ENCODE results near the gene DEFB131B.
A peak's percentile ranks its signal among the peaks of the same experiment; 100 is the strongest.
"Not testable (repeated sequence)": the region's sequence is repeated elsewhere in the genome, so short reads cannot be mapped to it uniquely, and the experiment has no call there.

DEFB131B gene

GRCh38 chr11:71878059-71878458 is at the start of gene DEFB131B:
Gene DEFB131B, plus strand, starts transcription at chr11:71878453. Its CDS starts 0 bp downstream, at chr11:71878453.
- not testable (repeated sequence) for H3K4me1 ChIP-seq, H3K36me3 ChIP-seq, H4K20me1 ChIP-seq, H3K27me3 ChIP-seq, H3K9ac ChIP-seq, H3K4me3 ChIP-seq, H3K4me2 ChIP-seq, H3K27ac ChIP-seq, H3K9me3 ChIP-seq

GRCh38 chr11:71829247-71829646 is 49.0 kb upstream of the DEFB131B start:
- H3K4me2 ChIP-seq, H3K36me3 ChIP-seq, H3K9me3 ChIP-seq, H3K9ac ChIP-seq, H3K27me3 ChIP-seq, H3K4me3 ChIP-seq, H4K20me1 ChIP-seq, H3K27ac ChIP-seq: not testable (repeated sequence)
- H3K4me1 ChIP-seq: peaks cover 16% of the 10 kb centered on the region

GRCh38 chr11:71829686-71830085 is 48.6 kb upstream of the DEFB131B start:
- H3K27me3 ChIP-seq, H3K9me3 ChIP-seq, H3K36me3 ChIP-seq, H3K27ac ChIP-seq, H4K20me1 ChIP-seq, H3K9ac ChIP-seq, H3K4me3 ChIP-seq: not testable (repeated sequence)
- Histone ChIP-seq H3K4me2 (peak overlapping the region; percentile 37; the same call in 1 of the 2 replicates), H3K4me1 (peaks cover 16% of the 10 kb centered on the region)

- H3K9ac ChIP-seq, H3K27me3 ChIP-seq, H3K36me3 ChIP-seq, H3K4me3 ChIP-seq, H4K20me1 ChIP-seq, H3K4me2 ChIP-seq, H3K27ac ChIP-seq, H3K9me3 ChIP-seq: not testable (repeated sequence)
- peaks cover 16% of the 10 kb centered on the region for H3K4me1 ChIP-seq
Observed at GRCh38 chr11:71832811-71833210, 45.4 kb upstream of the DEFB131B start, which contains the start of gene DEFB108B. Gene DEFB108B, plus strand, starts transcription at chr11:71833200. Its CDS starts 0 bp downstream, at chr11:71833200.

GRCh38 chr11:71842720-71843119 is 35.5 kb upstream of the DEFB131B start:
- not testable (repeated sequence) for H3K4me1 ChIP-seq, H3K4me3 ChIP-seq, H3K27me3 ChIP-seq, H3K36me3 ChIP-seq, H3K9me3 ChIP-seq, H3K9ac ChIP-seq, H4K20me1 ChIP-seq, H3K27ac ChIP-seq, H3K4me2 ChIP-seq

GRCh38 chr11:71843355-71843754 is 34.9 kb upstream of the DEFB131B start:
- H3K4me1 ChIP-seq, H3K4me2 ChIP-seq, H3K27ac ChIP-seq, H4K20me1 ChIP-seq, H3K9me3 ChIP-seq, H3K36me3 ChIP-seq, H3K27me3 ChIP-seq, H3K9ac ChIP-seq, H3K4me3 ChIP-seq: not testable (repeated sequence)

GRCh38 chr11:71843858-71844257 is 34.4 kb upstream of the DEFB131B start:
- Histone ChIP-seq H3K4me2 (no peak overlapping the region), H3K27me3 (no peaks in the 10 kb centered on the region), H3K4me1 (no peaks in the 10 kb centered on the region), H3K36me3 (no peaks in the 10 kb centered on the region), H3K27ac (no peak overlapping the region), H4K20me1 (no peaks in the 10 kb centered on the region), H3K9me3 (peaks cover 6% of the 10 kb centered on the region; the same call in 1 of the 2 replicates), H3K4me3 (no peak overlapping the region), H3K9ac (no peak overlapping the region)
- TF ChIP-seq Cebpa-rat (IDR thresholded peaks at IDR 0.05): no peak

GRCh38 chr11:71853895-71854294 is 24.4 kb upstream of the DEFB131B start:
- H3K27ac ChIP-seq, H3K36me3 ChIP-seq, H3K4me2 ChIP-seq, H3K27me3 ChIP-seq, H3K9ac ChIP-seq, H3K4me3 ChIP-seq, H4K20me1 ChIP-seq: not testable (repeated sequence)
- Histone ChIP-seq H3K9me3 (peaks cover 19% of the 10 kb centered on the region), H3K4me1 (peaks cover 30% of the 10 kb centered on the region)

- H3K27me3 ChIP-seq, H3K9ac ChIP-seq, H3K36me3 ChIP-seq, H3K4me3 ChIP-seq, H4K20me1 ChIP-seq: not testable (repeated sequence)
- peak overlapping the region; percentile 71 for H3K4me2 ChIP-seq
- peaks cover 43% of the 10 kb centered on the region for H3K4me1 ChIP-seq
- peak overlapping the region; percentile 66; the same call in 1 of the 2 replicates for H3K27ac ChIP-seq
- peaks cover 15% of the 10 kb centered on the region for H3K9me3 ChIP-seq
Observed at GRCh38 chr11:71855880-71856279, 22.4 kb upstream of the DEFB131B start.

GRCh38 chr11:71860835-71861234 is 17.4 kb upstream of the DEFB131B start:
- H3K9me3 ChIP-seq, H3K36me3 ChIP-seq, H3K27me3 ChIP-seq, H3K4me2 ChIP-seq, H4K20me1 ChIP-seq, H3K4me3 ChIP-seq, H3K27ac ChIP-seq, H3K9ac ChIP-seq: not testable (repeated sequence)
- H3K4me1 ChIP-seq: peaks cover 35% of the 10 kb centered on the region

GRCh38 chr11:71863978-71864627 is 14.2 kb upstream of the DEFB131B start:
- H3K4me3 ChIP-seq, H3K4me2 ChIP-seq, H4K20me1 ChIP-seq, H3K9ac ChIP-seq, H3K27ac ChIP-seq, H3K36me3 ChIP-seq, H3K27me3 ChIP-seq, H3K9me3 ChIP-seq: not testable (repeated sequence)
- peaks cover 14% of the 10 kb centered on the region; the same call in 1 of the 2 replicates for H3K4me1 ChIP-seq

GRCh38 chr11:71867209-71867608 is 11.0 kb upstream of the DEFB131B start:
- not testable (repeated sequence) for H3K9ac ChIP-seq, H3K27me3 ChIP-seq, H3K4me1 ChIP-seq, H3K9me3 ChIP-seq, H3K4me2 ChIP-seq, H4K20me1 ChIP-seq, H3K27ac ChIP-seq, H3K36me3 ChIP-seq, H3K4me3 ChIP-seq

GRCh38 chr11:71869931-71870330 is 8.3 kb upstream of the DEFB131B start:
- not testable (repeated sequence) for H3K4me1 ChIP-seq, H3K27ac ChIP-seq, H4K20me1 ChIP-seq, H3K27me3 ChIP-seq, H3K9ac ChIP-seq, H3K36me3 ChIP-seq, H3K9me3 ChIP-seq, H3K4me3 ChIP-seq, H3K4me2 ChIP-seq

GRCh38 chr11:71870661-71871060 is 7.6 kb upstream of the DEFB131B start:
- H3K27ac ChIP-seq, H3K4me2 ChIP-seq, H3K27me3 ChIP-seq, H3K9ac ChIP-seq, H4K20me1 ChIP-seq, H3K9me3 ChIP-seq, H3K4me1 ChIP-seq, H3K4me3 ChIP-seq, H3K36me3 ChIP-seq: not testable (repeated sequence)

GRCh38 chr11:71876262-71876661 is 2.0 kb upstream of the DEFB131B start:
- H3K4me2 ChIP-seq, H4K20me1 ChIP-seq, H3K36me3 ChIP-seq, H3K27ac ChIP-seq, H3K4me3 ChIP-seq, H3K9me3 ChIP-seq, H3K4me1 ChIP-seq, H3K9ac ChIP-seq, H3K27me3 ChIP-seq: not testable (repeated sequence)

Measured in BLaER1 (cell line).